Activated CD8-positive, alpha-beta memory T cell treated with anti-CD3 and anti-CD28 coated beads, Interleukin-2, amount 10 ng/mL, durations not matched to agents 7 days and 5 days (primary cell): ENCODE data around the gene CAMKK2. TPM values are rescaled to one million over a fixed set of nuclear protein-coding genes. Genes with fewer than 3 reads are reported as not detected.
A peak's percentile ranks its signal among the peaks of the same experiment; 100 is the strongest.
"Not testable (repeated sequence)": the region's sequence is repeated elsewhere in the genome, so short reads cannot be mapped to it uniquely, and the experiment has no call there.

Source experiments
- ATAC-seq: fragments of 150-1000 bp; cut with Tn5 transposase; one replicate; pipeline ENCODE4 v1.10.0; 2021; ENCODE audit warnings: moderate library complexity
- CTCF ChIA-PET: fragments of 350-600 bp; sonication (Branson Sonifier 250); formaldehyde crosslinking; loops from one replicate; lab custom pipeline; 2021; ENCODE audit warnings: antibody characterized with exemption; lab: Charles Lee
- DNase-seq: peaks from one replicate; pipeline ENCODE4 v3.0.0-alpha.2; 2020
- H3K27ac Mint-ChIP-seq: one replicate; pipeline ENCODE4 v1.8.0; 2021; ENCODE audit warnings: mild to moderate bottlenecking, mixed read lengths
- H3K27me3 Mint-ChIP-seq: one replicate; pipeline ENCODE4 v1.8.0; 2021; ENCODE audit warnings: mixed read lengths
- H3K36me3 Mint-ChIP-seq: one replicate; pipeline ENCODE4 v1.8.0; 2021; ENCODE audit warnings: mild to moderate bottlenecking, mixed read lengths
- H3K4me1 Mint-ChIP-seq: one replicate; pipeline ENCODE4 v1.8.0; 2021; ENCODE audit warnings: mixed read lengths
- H3K4me3 Mint-ChIP-seq: one replicate; pipeline ENCODE4 v1.8.0; 2021; ENCODE audit warnings: mild to moderate bottlenecking, moderate library complexity, mixed read lengths
- H3K9me3 Mint-ChIP-seq: one replicate; pipeline ENCODE4 v1.8.0; 2022; ENCODE audit warnings: low read depth, mixed read lengths
- total RNA-seq, 2 experiments: library from RNA; stranded (reverse); gene quantifications; one replicate each; pipeline ENCODE4 v1.2.3, GENCODE V29; 2021

The CAMKK2 gene
- total RNA-seq, 2 experiments from 2014 or later = 34.1 to 37.4 TPM

GRCh38 chr12:121263206-121263935 is 33.1 kb downstream of the CAMKK2 start:
- Mint-ChIP-seq H3K4me3 (no peak overlapping the region), H3K27ac (no peak overlapping the region), H3K4me1 (no peaks in the 10 kb centered on the region), H3K27me3 (no peaks in the 10 kb centered on the region), H3K36me3 (peaks cover 22% of the 10 kb centered on the region), H3K9me3 (no peaks in the 10 kb centered on the region)
- CTCF ChIA-PET = no interaction called here
- DNase-seq (no peak), ATAC-seq (no peak)

- Mint-ChIP-seq H3K36me3 (peaks cover 24% of the 10 kb centered on the region), H3K9me3 (no peaks in the 10 kb centered on the region), H3K4me1 (no peaks in the 10 kb centered on the region), H3K27me3 (no peaks in the 10 kb centered on the region), H3K27ac (no peak overlapping the region), H3K4me3 (no peak overlapping the region)
- ATAC-seq = no peak
- CTCF ChIA-PET = no interaction called here
- DNase-seq = no peak
These were observed 35.1 kb downstream of the CAMKK2 start for GRCh38 chr12:121261398-121261797.

- Mint-ChIP-seq H3K27ac (no peak overlapping the region), H3K9me3 (no peaks in the 10 kb centered on the region), H3K27me3 (no peaks in the 10 kb centered on the region), H3K4me3 (no peak overlapping the region), H3K36me3 (peaks cover 26% of the 10 kb centered on the region), H3K4me1 (no peaks in the 10 kb centered on the region)
- no peak for DNase-seq
- CTCF ChIA-PET = no interaction called here
- ATAC-seq = no peak
These were observed 36.4 kb downstream of the CAMKK2 start for GRCh38 chr12:121260091-121260490.

- Mint-ChIP-seq H3K27ac (no peak overlapping the region), H3K9me3 (no peaks in the 10 kb centered on the region), H3K27me3 (no peaks in the 10 kb centered on the region), H3K4me1 (no peaks in the 10 kb centered on the region), H3K36me3 (peaks cover 33% of the 10 kb centered on the region), H3K4me3 (no peak overlapping the region)
- CTCF ChIA-PET = no interaction called here
- ATAC-seq = no peak
- no peak for DNase-seq
These were observed 37.4 kb downstream of the CAMKK2 start for GRCh38 chr12:121259074-121259473.

- H3K27me3 Mint-ChIP-seq, H3K9me3 Mint-ChIP-seq, H3K4me1 Mint-ChIP-seq, H3K4me3 Mint-ChIP-seq, ATAC-seq, DNase-seq, H3K27ac Mint-ChIP-seq: not testable (repeated sequence)
- CTCF ChIA-PET = interaction anchor here (0.7 to 1.2 kb wide), 3 partner anchors 28 to 197 kb away, joined by 3 to 4 read pairs (median 3); no protein-coding TSS in a partner anchor
- H3K36me3 Mint-ChIP-seq = peaks cover 44% of the 10 kb centered on the region
These were observed 38.6 kb downstream of the CAMKK2 start for GRCh38 chr12:121257704-121258449.

GRCh38 chr12:121255433-121255832 is 41.1 kb downstream of the CAMKK2 start:
- ATAC-seq (no peak), DNase-seq (no peak)
- Mint-ChIP-seq H3K4me1 (no peaks in the 10 kb centered on the region), H3K36me3 (peaks cover 46% of the 10 kb centered on the region), H3K9me3 (no peaks in the 10 kb centered on the region), H3K4me3 (no peak overlapping the region), H3K27me3 (no peaks in the 10 kb centered on the region), H3K27ac (no peak overlapping the region)
- CTCF ChIA-PET = interaction anchor here (1.1 kb wide), 1 partner anchor 79 kb away, joined by 3 read pairs; no protein-coding TSS in a partner anchor

GRCh38 chr12:121253638-121254335 is 42.7 kb downstream of the CAMKK2 start:
- Mint-ChIP-seq H3K27me3 (no peaks in the 10 kb centered on the region), H3K9me3 (no peaks in the 10 kb centered on the region), H3K4me3 (no peak overlapping the region), H3K36me3 (peaks cover 44% of the 10 kb centered on the region), H3K27ac (no peak overlapping the region), H3K4me1 (no peaks in the 10 kb centered on the region)
- ATAC-seq = peak; percentile 10
- DNase-seq = no peak
- CTCF ChIA-PET = interaction anchor here (0.6 kb wide), 1 partner anchor 781 kb away, joined by 3 read pairs; no protein-coding TSS in a partner anchor

GRCh38 chr12:121252712-121253345 is 43.7 kb downstream of the CAMKK2 start:
- Mint-ChIP-seq H3K4me1 (no peaks in the 10 kb centered on the region), H3K36me3 (peaks cover 40% of the 10 kb centered on the region), H3K27ac (no peak overlapping the region), H3K4me3 (no peak overlapping the region), H3K9me3 (no peaks in the 10 kb centered on the region), H3K27me3 (no peaks in the 10 kb centered on the region)
- ATAC-seq (no peak), DNase-seq (no peak)
- CTCF ChIA-PET = no interaction called here

GRCh38 chr12:121251838-121252237 is 44.7 kb downstream of the CAMKK2 start:
- Mint-ChIP-seq H3K36me3 (peaks cover 41% of the 10 kb centered on the region), H3K4me3 (no peak overlapping the region), H3K4me1 (no peaks in the 10 kb centered on the region), H3K27ac (no peak overlapping the region), H3K9me3 (no peaks in the 10 kb centered on the region), H3K27me3 (no peaks in the 10 kb centered on the region)
- DNase-seq (no peak), ATAC-seq (no peak)
- CTCF ChIA-PET = no interaction called here

- Mint-ChIP-seq H3K9me3 (no peaks in the 10 kb centered on the region), H3K4me3 (no peak overlapping the region), H3K27ac (no peak overlapping the region), H3K27me3 (no peaks in the 10 kb centered on the region), H3K36me3 (peaks cover 34% of the 10 kb centered on the region), H3K4me1 (no peaks in the 10 kb centered on the region)
- ATAC-seq (no peak), DNase-seq (no peak)
- CTCF ChIA-PET = no interaction called here
These were observed 46.1 kb downstream of the CAMKK2 start for GRCh38 chr12:121250359-121250758.

- no peaks in the 10 kb centered on the region for H3K27me3 Mint-ChIP-seq
- CTCF ChIA-PET = interaction anchor here (1.2 kb wide), 1 partner anchor 9 kb away, joined by 5 read pairs; no protein-coding TSS in a partner anchor
- H3K4me1 Mint-ChIP-seq = no peaks in the 10 kb centered on the region
- ATAC-seq = no peak
- DNase-seq = no peak
- peaks cover 22% of the 10 kb centered on the region for H3K36me3 Mint-ChIP-seq
- H3K4me3 Mint-ChIP-seq = no peak overlapping the region
- no peak overlapping the region for H3K27ac Mint-ChIP-seq
- H3K9me3 Mint-ChIP-seq = no peaks in the 10 kb centered on the region
These were observed 47.9 kb downstream of the CAMKK2 start for GRCh38 chr12:121248622-121249021.

GRCh38 chr12:121246893-121247557 is 49.5 kb downstream of the CAMKK2 start:
- H3K4me3 Mint-ChIP-seq = no peak overlapping the region
- H3K36me3 Mint-ChIP-seq = peaks cover 15% of the 10 kb centered on the region
- H3K27ac Mint-ChIP-seq = peak overlapping the region; percentile 20
- DNase-seq (no peak), ATAC-seq (no peak)
- no peaks in the 10 kb centered on the region for H3K9me3 Mint-ChIP-seq
- H3K4me1 Mint-ChIP-seq = no peaks in the 10 kb centered on the region
- no peaks in the 10 kb centered on the region for H3K27me3 Mint-ChIP-seq
- CTCF ChIA-PET = no interaction called here

GRCh38 chr12:121245951-121246350 is 50.6 kb downstream of the CAMKK2 start:
- Mint-ChIP-seq H3K4me3 (no peak overlapping the region), H3K27me3 (no peaks in the 10 kb centered on the region), H3K4me1 (peaks cover 7% of the 10 kb centered on the region), H3K9me3 (no peaks in the 10 kb centered on the region), H3K27ac (no peak overlapping the region), H3K36me3 (peaks cover 12% of the 10 kb centered on the region)
- CTCF ChIA-PET = no interaction called here
- ATAC-seq = no peak
- no peak for DNase-seq
